ENCODE measurements around the gene SCYGR5.

Gene SCYGR5

DNA sequence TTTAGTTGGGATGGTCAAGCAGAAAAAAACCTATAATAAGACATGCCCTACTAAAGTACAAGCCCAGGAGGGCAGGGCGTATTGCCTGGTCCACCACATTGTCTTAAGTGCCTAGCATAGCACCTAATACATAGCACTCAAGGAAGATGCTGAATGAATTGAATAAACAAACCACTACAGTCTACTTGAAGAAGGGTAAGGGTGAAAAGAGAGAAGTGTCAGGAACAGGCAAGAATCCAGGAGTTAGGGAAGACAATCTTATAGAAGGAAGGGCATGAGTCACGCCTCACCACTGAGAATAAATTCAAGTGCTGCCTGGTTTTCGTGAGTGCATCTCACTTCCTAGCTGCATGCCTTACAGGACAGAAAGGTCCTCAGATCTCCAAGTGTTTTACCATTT, 37.4 kb downstream of the SCYGR5 start:
- H3K4me3 ChIP-seq (ENCODE audit: low read length), result no peak overlapping the region
- DNase-seq (ENCODE audit: low read depth), result no peak
- TF ChIP-seq, protein P1, sequence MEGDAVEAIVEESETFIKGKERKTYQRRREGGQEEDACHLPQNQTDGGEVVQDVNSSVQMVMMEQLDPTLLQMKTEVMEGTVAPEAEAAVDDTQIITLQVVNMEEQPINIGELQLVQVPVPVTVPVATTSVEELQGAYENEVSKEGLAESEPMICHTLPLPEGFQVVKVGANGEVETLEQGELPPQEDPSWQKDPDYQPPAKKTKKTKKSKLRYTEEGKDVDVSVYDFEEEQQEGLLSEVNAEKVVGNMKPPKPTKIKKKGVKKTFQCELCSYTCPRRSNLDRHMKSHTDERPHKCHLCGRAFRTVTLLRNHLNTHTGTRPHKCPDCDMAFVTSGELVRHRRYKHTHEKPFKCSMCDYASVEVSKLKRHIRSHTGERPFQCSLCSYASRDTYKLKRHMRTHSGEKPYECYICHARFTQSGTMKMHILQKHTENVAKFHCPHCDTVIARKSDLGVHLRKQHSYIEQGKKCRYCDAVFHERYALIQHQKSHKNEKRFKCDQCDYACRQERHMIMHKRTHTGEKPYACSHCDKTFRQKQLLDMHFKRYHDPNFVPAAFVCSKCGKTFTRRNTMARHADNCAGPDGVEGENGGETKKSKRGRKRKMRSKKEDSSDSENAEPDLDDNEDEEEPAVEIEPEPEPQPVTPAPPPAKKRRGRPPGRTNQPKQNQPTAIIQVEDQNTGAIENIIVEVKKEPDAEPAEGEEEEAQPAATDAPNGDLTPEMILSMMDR (conservative IDR thresholded peaks at IDR 0.05; ENCODE audit: low read depth, low read length), result no peak

GRCh38 chr2:227706859-227707258, 40.3 kb downstream of the SCYGR5 start:
- TF ChIP-seq, protein P1 (conservative IDR thresholded peaks at IDR 0.05; ENCODE audit: low read depth, low read length), result no peak
- DNase-seq (ENCODE audit: low read depth), result no peak
- no peak overlapping the region for H3K4me3 ChIP-seq (ENCODE audit: low read length)

GRCh38 chr2:227707390-227707789, 40.8 kb downstream of the SCYGR5 start:
- H3K4me3 ChIP-seq (ENCODE audit: low read length), result no peak overlapping the region
- TF ChIP-seq, protein P1 (conservative IDR thresholded peaks at IDR 0.05; ENCODE audit: low read depth, low read length), result no peak
- DNase-seq (ENCODE audit: low read depth), result no peak

DNA sequence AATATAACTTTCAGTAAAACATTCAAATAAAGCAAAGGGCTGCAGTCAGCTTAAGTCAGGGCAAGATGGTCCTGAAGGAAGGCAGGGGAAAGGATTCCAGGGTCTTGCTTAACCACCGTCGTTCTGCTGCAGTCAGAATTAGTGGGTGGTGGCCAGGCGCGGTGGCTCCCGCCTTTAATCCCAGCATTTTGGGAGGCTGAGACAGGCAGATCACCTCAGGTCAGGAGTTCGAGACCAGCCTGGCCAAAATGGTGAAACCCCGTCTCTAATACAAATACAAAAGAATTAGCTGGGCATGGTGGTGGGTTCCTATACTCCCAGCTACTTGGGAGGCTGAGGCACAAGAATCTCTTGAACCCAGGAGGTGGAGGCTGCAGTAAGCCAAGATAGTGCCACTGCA, 44.4 kb downstream of the SCYGR5 start:
- TF ChIP-seq, protein P1 (conservative IDR thresholded peaks at IDR 0.05; ENCODE audit: low read depth, low read length), result no peak
- DNase-seq (ENCODE audit: low read depth), result no peak

DNA sequence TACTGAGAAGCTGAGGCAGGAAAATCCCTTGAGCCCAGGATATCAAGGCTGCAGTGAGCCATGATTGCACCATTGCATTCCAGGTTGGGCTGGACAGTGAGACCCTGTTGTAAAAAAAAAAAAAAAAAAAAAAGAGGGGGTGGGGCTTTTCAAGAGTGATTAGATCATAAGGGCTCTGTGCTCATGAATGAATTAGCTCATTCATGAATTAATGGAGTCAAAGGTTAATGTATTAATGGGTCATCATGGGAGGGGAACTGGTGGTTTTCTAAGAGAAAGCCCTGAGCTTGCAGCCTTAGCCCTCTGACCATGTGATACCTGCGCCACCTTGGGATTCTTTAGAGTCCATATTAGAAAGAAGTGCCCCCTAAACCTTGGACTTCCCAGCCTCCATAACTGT, 46.7 kb downstream of the SCYGR5 start:
- TF ChIP-seq, protein P1 (conservative IDR thresholded peaks at IDR 0.05; ENCODE audit: low read depth, low read length), result no peak
- no peak overlapping the region for H3K4me3 ChIP-seq (ENCODE audit: low read length)
- no peak for DNase-seq (ENCODE audit: low read depth)

More for the DNA sequence above, 44.4 kb downstream of the SCYGR5 start:
- no peak overlapping the region for H3K4me3 ChIP-seq (ENCODE audit: low read length)

DNA sequence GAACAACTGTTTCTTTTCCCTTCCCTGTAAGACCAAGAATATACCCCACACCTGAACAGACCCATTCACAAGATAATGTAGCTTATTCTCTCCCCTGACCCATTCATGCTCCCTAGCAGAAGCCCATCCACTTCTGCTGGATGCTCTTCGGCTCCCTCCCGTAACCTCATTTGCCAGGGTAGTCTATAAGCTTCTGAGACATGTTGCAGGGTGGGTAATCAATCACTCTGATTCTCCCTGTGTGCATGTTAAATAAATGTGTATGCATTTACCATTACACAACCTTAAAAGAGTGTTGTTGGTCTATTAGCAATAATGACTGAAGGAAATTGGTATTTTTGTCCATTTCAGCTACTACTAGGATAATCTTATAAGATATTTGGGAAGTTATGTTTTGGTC, 49.9 kb downstream of the SCYGR5 start:
- TF ChIP-seq, protein P1 (conservative IDR thresholded peaks at IDR 0.05; ENCODE audit: low read depth, low read length), result no peak
- H3K4me3 ChIP-seq (ENCODE audit: low read length), result no peak overlapping the region
- no peak for DNase-seq (ENCODE audit: low read depth)
